ENCODE results near the gene TGFB1I1.

GRCh38 chr16:31473264-31473984 lies 1.5 kb downstream of the TGFB1I1 start:
- TF ChIP-seq CTCF (IDR thresholded peaks at IDR 0.05; ENCODE audit: low read depth, low read length, poor library complexity, severe bottlenecking) = no peak
- TF ChIP-seq EZH2phosphoT487 (IDR thresholded peaks at IDR 0.05; ENCODE audit: borderline replicate concordance, low read length) = no peak
